Fibroblast of lung (primary cell): Measurements from ENCODE around the gene UBE2D2.

ENCODE experiments used
- EZH2 ChIP-seq: IDR thresholded peaks from 2 replicates; pipeline ENCODE4 v1.5.1; 2012; ENCODE audit warnings: low read length, control low read depth, mild to moderate bottlenecking; ENCODE audit errors: missing control alignments
- TF ChIP-seq, protein P1 (sequence below), 2 donors: IDR thresholded peaks in 1 of 2; conservative IDR thresholded peaks in 1 of 2; 1 replicate in 1 of 2; 2 replicates in 1 of 2; pipeline ENCODE4 v1.5.1; 2011 to 2012; ENCODE audit warnings: low read length in 2 of 2, control low read depth in 1 of 2, inconsistent platforms in 1 of 2, low read depth in 1 of 2, mild to moderate bottlenecking in 1 of 2

DNA sequence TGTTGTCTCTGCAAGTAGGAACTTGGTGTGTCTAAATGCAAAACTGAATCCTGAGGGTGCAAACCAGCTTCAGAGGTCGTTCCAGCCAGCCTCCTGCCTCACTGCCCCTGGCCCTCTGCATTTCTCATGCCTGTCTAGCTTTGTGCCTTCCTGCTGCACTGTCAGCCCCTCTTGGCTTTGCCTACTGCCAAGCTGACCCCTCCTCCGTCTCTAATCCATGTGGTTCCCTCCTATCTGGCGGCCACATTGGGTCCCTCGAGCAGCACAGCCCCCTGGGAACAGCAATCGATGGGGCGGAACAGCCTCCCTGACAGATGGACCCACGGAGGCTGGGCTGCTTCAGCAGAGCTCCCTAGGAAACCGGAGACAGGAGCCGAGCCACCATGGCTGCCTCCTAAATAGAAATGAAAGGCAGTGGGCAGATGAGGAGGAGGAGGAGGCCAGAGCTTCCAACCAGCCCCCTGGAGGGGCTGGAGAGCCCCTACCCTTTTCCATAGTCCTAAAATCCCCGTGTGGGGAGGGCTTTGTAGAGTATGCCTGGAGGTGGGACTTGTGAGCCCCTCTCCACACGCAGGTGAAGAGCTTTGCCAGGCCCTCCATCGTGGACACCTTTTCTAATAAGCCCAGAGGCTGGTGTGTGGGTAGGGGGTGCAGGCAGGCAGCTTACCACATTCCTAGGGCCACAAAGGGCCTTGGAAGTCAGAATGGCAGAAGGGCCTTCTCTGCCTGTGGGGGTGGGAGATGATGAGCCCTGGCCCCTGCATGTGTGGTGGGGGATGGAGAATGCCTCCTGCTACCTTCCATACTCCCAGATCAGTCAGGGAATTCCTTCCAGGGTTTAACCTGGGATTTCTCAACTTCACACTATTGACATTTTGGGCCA, 77.8 kb downstream of the UBE2D2 start:
- TF ChIP-seq, protein P1, sequence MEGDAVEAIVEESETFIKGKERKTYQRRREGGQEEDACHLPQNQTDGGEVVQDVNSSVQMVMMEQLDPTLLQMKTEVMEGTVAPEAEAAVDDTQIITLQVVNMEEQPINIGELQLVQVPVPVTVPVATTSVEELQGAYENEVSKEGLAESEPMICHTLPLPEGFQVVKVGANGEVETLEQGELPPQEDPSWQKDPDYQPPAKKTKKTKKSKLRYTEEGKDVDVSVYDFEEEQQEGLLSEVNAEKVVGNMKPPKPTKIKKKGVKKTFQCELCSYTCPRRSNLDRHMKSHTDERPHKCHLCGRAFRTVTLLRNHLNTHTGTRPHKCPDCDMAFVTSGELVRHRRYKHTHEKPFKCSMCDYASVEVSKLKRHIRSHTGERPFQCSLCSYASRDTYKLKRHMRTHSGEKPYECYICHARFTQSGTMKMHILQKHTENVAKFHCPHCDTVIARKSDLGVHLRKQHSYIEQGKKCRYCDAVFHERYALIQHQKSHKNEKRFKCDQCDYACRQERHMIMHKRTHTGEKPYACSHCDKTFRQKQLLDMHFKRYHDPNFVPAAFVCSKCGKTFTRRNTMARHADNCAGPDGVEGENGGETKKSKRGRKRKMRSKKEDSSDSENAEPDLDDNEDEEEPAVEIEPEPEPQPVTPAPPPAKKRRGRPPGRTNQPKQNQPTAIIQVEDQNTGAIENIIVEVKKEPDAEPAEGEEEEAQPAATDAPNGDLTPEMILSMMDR (conservative IDR thresholded peaks at IDR 0.05 in 1 of 2, IDR thresholded peaks at IDR 0.05 in 1 of 2; ENCODE audit: low read depth in 1 of 2, low read length in 2 of 2) = no peak
- TF ChIP-seq EZH2 = no peak
